Progenitor cell of endocrine pancreas (in vitro differentiated cells): ENCODE results near the gene TEX48. TPM values are rescaled to one million over a fixed set of nuclear protein-coding genes. Genes with fewer than 3 reads are reported as not detected.

Experiments
- DNase-seq: peaks from one replicate; pipeline ENCODE4 v3.0.0; 2021; ENCODE audit warnings: low spot score; ENCODE audit not compliant: unreplicated experiment
- H3K27ac Mint-ChIP-seq: 2 replicates; pipeline ENCODE4 v1.8.0; 2021; ENCODE audit warnings: mild to moderate bottlenecking, moderate library complexity, mixed read lengths
- H3K27me3 Mint-ChIP-seq: 2 replicates; pipeline ENCODE4 v1.8.0; 2021; ENCODE audit warnings: mixed read lengths
- H3K36me3 Mint-ChIP-seq: 2 replicates; pipeline ENCODE4 v1.8.0; 2022; ENCODE audit warnings: mixed read lengths; ENCODE audit not compliant: insufficient read depth
- H3K4me1 Mint-ChIP-seq: 2 replicates; pipeline ENCODE4 v1.8.0; 2021; ENCODE audit warnings: low read depth, mixed read lengths
- H3K4me3 Mint-ChIP-seq: 2 replicates; pipeline ENCODE4 v1.8.0; 2021; ENCODE audit warnings: low read depth, mild to moderate bottlenecking, moderate library complexity, mixed read lengths
- H3K9me3 Mint-ChIP-seq: 2 replicates; pipeline ENCODE4 v1.8.0; 2021; ENCODE audit warnings: low read depth, mixed read lengths
- CTCF ChIP-seq: fragments of 200-600 bp; sonication (generic); IDR thresholded peaks from one replicate; pipeline ENCODE4 v1.5.0; 2021; ENCODE audit warnings: antibody characterized with exemption, mild to moderate bottlenecking; ENCODE audit not compliant: unreplicated experiment
- total RNA-seq: library from RNA; stranded (reverse); gene quantifications from 2 replicates; pipeline ENCODE4 v1.2.1, GENCODE V29; 2021

Gene TEX48
- total RNA-seq, 1 donor from 2014 or later, result not detected

GRCh38 chr9:114684036-114684435 lies 2.0 kb upstream of the TEX48 start:
- Mint-ChIP-seq H3K4me1 (peaks cover 5% of the 10 kb centered on the region), H3K36me3 (no peaks in the 10 kb centered on the region), H3K4me3 (no peak overlapping the region), H3K27me3 (peaks cover 3% of the 10 kb centered on the region), H3K27ac (no peak overlapping the region), H3K9me3 (no peaks in the 10 kb centered on the region)
- DNase-seq, result no peak
- TF ChIP-seq CTCF, result no peak

GRCh38 chr9:114682846-114683245 lies 854 bp upstream of the TEX48 start:
- H3K4me1 Mint-ChIP-seq, result peaks cover 11% of the 10 kb centered on the region
- no peak overlapping the region for H3K27ac Mint-ChIP-seq
- H3K36me3 Mint-ChIP-seq, result no peaks in the 10 kb centered on the region
- H3K4me3 Mint-ChIP-seq, result no peak overlapping the region
- H3K27me3 Mint-ChIP-seq, result peaks cover 6% of the 10 kb centered on the region
- no peak for TF ChIP-seq CTCF
- no peaks in the 10 kb centered on the region for H3K9me3 Mint-ChIP-seq
- no peak for DNase-seq

- Mint-ChIP-seq H3K36me3 (no peaks in the 10 kb centered on the region), H3K4me1 (peaks cover 13% of the 10 kb centered on the region), H3K4me3 (no peak overlapping the region), H3K9me3 (no peaks in the 10 kb centered on the region), H3K27ac (no peak overlapping the region), H3K27me3 (peaks cover 7% of the 10 kb centered on the region)
- no peak for TF ChIP-seq CTCF
- DNase-seq, result no peak
Observed at GRCh38 chr9:114680259-114681001, 1.6 kb downstream of the TEX48 start.

GRCh38 chr9:114678795-114679194 lies 3.2 kb downstream of the TEX48 start:
- H3K36me3 Mint-ChIP-seq, result no peaks in the 10 kb centered on the region
- no peak overlapping the region for H3K4me3 Mint-ChIP-seq
- H3K4me1 Mint-ChIP-seq, result peaks cover 15% of the 10 kb centered on the region
- no peaks in the 10 kb centered on the region for H3K9me3 Mint-ChIP-seq
- TF ChIP-seq CTCF, result no peak
- peaks cover 7% of the 10 kb centered on the region for H3K27me3 Mint-ChIP-seq
- H3K27ac Mint-ChIP-seq, result no peak overlapping the region
- DNase-seq, result no peak

- peaks cover 7% of the 10 kb centered on the region for H3K27me3 Mint-ChIP-seq
- no peak for TF ChIP-seq CTCF
- no peak overlapping the region for H3K27ac Mint-ChIP-seq
- H3K4me1 Mint-ChIP-seq, result peaks cover 15% of the 10 kb centered on the region
- H3K9me3 Mint-ChIP-seq, result no peaks in the 10 kb centered on the region
- H3K4me3 Mint-ChIP-seq, result no peak overlapping the region
- DNase-seq, result no peak
- no peaks in the 10 kb centered on the region for H3K36me3 Mint-ChIP-seq
Observed at GRCh38 chr9:114678130-114678529, 3.9 kb downstream of the TEX48 start.
